COR-L47 (cell line): ENCODE data around the gene MBNL1.

Experiments used
- DNase-seq: peaks from one replicate; lab custom pipeline; 2025; lab: John Stamatoyannopoulos, UW

The MBNL1 gene

DNA sequence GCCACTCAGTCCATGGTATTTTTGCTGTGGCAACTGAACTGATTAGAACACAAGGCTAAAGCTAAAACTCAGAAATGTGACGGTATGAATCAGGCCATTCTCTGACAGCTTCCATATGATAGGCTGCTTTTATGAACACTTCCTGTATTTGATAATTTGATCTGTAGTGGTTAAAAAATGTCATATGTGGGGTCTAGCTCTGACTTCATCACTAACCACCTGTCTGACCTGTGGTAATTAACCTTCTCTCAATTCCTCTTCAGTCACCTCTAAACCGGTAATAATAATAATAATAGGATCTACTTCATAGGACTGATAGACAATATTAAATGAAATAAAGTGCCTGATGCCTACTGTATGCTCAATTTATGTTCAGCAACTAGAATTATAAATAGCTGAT lies 223.2 kb downstream of the MBNL1 start:
- DNase-seq = no peak

DNA sequence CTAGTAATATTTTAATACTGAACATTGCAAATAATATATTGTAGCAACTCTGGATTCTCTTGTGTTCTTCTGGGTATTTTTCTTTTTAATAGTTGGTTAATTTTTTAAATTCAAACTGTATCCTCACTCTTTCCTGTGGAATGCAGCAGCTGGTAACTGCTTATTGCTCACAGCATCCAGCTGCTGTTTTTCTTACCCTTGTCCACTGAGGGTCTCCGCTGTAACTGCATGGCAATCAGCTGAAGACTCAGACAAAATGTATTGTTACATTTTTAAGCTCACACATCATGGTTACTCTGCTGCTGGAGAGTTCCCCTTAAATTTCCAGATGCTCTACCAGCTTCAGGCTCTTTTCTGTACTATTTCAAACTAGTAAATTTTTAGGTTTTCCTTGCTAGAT lies 227.6 kb downstream of the MBNL1 start:
- no peak for DNase-seq

DNA sequence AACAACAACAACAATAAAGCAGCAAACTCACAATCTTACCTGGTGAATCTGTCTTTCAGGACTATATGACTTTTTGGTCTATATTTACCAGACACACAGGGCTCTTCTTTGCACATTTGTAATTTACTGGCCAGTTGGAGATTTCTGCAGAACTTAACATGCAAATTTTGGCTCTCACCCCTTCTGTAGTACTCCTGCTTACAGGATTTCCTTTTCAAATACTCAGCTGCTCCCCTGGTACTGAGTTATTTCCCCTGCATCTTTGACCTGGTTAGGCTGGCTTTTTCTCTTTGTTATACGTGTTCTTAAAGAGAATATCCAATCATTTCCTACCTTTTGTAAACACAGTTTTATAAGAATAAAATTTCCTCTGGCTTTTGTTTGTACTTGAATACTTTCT lies 228.0 kb downstream of the MBNL1 start:
- no peak for DNase-seq

DNA sequence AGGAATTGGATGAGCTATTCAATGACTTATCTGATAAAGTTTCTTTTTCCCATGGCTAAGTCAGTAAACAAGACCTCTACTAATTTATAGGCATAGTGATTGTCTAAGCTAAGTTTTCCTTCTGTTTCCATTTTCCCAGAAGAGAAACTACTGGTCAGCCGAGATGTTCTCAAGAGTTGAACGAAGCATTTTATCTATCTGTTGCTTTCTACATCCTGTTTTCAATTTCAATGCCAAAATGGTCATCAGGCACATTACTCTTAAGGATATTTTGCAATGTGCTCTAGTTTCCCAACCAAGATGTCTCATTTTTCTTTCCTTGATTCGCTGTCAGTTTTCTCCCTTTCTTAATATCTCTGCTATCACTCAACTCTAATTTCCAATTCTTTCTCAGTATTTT lies 228.7 kb downstream of the MBNL1 start:
- DNase-seq = no peak

DNA sequence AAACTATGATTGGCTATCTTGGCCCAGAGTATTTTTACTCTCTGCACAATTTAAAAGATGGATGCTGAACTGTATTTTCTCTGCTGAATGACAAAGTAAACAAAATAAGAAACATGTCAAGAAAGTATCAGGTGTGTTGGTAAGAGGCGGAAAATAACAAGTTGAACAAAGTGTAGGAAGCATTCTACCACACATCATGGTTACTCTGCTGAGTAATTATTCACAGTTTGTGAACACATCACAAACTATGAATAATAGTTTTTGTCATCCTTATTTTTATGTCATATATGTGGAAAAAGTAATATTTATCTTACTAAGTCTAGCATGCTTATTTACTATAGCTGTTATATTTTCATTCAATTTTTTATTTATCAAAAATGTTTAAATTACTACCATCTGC lies 229.2 kb downstream of the MBNL1 start:
- DNase-seq = no peak

DNA sequence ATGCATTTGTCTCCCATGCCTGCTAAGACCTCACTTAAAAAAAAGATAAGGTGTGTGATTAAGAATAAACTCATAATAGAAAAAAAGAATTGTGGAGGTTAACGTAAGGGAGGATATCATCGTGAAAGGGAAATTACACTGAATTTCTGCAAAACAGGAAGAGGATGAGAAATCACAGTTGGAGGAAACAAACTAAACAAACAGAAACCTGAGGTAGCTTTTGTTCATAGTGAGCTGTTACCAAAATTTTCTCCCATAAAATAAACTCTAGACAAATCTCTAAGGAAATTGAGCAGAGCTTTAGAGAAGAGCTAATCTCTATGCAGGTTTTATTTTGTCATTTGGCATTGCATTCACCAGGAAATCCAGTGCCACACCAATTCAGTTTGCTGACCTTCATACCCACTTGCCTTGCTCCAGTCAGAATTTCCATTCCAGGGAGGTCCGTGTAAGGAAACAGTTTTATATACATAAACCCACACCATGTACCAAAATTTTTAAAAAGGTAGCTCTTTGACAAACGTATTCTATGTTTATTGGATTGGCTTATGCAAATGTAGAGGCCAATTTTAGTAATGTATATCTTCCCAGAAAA lies 231.2 kb downstream of the MBNL1 start:
- peak; percentile 41 for DNase-seq

DNA sequence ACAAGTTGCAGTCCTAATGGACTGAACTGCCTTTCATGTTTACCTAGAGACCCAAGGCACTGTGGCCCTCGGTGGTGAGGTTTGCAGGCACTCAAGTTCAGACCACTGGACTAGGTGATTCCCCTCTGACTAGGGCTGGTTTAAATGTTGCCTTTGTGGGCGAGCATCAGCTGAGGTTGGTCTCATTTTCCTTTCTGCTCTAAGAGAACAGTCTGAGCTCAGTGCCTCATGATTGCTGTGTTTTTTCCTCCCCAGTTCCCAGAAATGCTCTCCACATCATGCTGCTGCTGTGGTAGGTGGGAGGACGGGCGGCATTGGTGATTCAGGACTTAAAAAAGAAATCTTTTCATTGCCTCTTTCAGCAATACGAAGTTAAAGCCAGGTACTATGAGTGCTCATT lies 237.2 kb downstream of the MBNL1 start:
- no peak for DNase-seq

DNA sequence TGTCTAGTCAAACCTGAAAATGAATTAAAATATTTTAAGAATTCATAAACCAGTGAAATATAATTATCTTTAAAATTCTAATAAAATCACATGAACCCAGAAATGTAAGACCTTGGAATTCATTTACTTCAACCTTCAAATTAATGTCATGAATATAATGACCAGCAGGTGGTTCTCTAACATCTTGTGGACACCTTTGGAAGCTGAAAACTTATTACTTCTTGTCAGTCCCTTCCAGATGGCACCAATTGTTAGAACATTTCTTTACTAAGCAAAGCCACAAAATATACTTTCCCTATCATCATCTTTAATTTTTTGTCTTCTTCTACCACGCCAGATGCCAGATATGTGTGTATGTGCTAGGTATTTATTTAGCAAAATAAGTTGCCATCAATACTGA lies 240.0 kb downstream of the MBNL1 start:
- DNase-seq = peak; percentile 19

DNA sequence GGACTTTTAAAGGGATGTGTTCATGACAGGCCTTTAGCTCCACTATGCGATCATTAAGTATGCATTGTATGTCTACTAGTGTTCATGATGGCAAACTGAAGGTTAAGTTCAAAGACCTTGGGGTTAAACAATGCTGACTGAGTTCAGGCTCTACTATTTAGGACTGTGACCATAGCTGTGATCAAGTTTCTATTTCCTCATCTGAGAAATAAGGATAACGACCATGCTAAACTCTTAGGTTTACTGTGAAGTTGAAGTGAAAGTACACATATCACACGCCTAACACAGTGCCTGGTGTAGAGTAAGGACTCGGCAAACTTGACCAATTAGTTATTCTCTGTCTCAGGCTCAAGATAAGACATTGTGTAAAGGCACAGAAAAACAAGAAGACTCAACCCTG lies 243.2 kb downstream of the MBNL1 start:
- DNase-seq = no peak

DNA sequence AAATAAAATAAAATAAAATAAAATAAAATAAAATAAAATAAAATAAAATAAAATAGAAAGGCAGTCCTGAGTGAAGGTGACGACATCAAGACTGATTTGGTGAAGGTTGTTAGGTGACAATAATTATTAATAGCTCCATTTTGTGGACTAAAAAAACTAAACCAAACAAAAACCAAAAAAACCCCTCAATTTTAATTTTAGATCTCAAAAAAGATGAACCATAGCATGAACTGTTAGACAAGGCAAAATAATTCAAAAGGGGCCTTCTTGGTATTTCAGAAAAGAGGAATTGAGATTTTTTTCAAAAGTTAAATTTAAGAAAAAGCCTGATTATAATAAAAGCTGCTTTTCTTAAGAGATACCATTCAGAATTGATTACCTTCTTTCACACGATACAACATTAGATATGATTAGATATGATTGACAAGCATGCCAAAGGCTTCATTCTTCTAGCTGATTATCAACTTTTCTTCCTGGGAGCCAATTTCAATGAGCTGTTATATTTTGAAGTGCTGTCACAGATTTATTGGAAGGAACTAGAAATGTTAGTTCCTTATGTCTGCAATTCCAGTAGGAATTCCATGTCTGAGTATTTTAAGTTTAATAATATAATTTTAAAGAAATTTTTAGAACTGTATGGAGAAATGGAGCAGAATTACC lies 244.7 kb downstream of the MBNL1 start:
- no peak for DNase-seq
